PFSK-1 (cell line): Measurements from ENCODE around the gene FRMD8.
A peak's percentile ranks its signal among the peaks of the same experiment; 100 is the strongest.

Experiments
- SIN3A ChIP-seq: IDR thresholded peaks from 2 replicates; pipeline ENCODE4 v1.6.1; 2012; ENCODE audit warnings: mild to moderate bottlenecking, low read length, moderate library complexity, borderline replicate concordance; ENCODE audit not compliant: insufficient read depth
- TAF1 ChIP-seq: IDR thresholded peaks from 2 replicates; pipeline ENCODE4 v1.6.1; 2012; ENCODE audit warnings: low read length, control low read depth, borderline replicate concordance; ENCODE audit not compliant: insufficient read depth
- TF ChIP-seq, protein P1 (sequence below), 2 experiments: IDR thresholded peaks; 2 replicates each; pipeline versions ENCODE4 v1.6.1 to v1.8.0; 2011 to 2012; ENCODE audit warnings: low read depth in 2 of 2, low read length in 2 of 2, control low read depth in 1 of 2, inconsistent platforms in 1 of 2, mild to moderate bottlenecking in 1 of 2, moderate library complexity in 1 of 2; ENCODE audit not compliant: insufficient read depth in 1 of 2

- TF ChIP-seq, protein P1, sequence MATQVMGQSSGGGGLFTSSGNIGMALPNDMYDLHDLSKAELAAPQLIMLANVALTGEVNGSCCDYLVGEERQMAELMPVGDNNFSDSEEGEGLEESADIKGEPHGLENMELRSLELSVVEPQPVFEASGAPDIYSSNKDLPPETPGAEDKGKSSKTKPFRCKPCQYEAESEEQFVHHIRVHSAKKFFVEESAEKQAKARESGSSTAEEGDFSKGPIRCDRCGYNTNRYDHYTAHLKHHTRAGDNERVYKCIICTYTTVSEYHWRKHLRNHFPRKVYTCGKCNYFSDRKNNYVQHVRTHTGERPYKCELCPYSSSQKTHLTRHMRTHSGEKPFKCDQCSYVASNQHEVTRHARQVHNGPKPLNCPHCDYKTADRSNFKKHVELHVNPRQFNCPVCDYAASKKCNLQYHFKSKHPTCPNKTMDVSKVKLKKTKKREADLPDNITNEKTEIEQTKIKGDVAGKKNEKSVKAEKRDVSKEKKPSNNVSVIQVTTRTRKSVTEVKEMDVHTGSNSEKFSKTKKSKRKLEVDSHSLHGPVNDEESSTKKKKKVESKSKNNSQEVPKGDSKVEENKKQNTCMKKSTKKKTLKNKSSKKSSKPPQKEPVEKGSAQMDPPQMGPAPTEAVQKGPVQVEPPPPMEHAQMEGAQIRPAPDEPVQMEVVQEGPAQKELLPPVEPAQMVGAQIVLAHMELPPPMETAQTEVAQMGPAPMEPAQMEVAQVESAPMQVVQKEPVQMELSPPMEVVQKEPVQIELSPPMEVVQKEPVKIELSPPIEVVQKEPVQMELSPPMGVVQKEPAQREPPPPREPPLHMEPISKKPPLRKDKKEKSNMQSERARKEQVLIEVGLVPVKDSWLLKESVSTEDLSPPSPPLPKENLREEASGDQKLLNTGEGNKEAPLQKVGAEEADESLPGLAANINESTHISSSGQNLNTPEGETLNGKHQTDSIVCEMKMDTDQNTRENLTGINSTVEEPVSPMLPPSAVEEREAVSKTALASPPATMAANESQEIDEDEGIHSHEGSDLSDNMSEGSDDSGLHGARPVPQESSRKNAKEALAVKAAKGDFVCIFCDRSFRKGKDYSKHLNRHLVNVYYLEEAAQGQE (IDR thresholded peaks at IDR 0.05; ENCODE audit: insufficient read depth in 1 of 2, low read depth in 2 of 2, low read length in 2 of 2) = peak in 1 of 2 experiments; percentile 35; a peak in 1 of 4 replicates
- TF ChIP-seq SIN3A = peak; percentile 78; the same call in 1 of the 2 replicates
- peak; percentile 51; the same call in 1 of the 2 replicates for TF ChIP-seq TAF1
Observed at GRCh38 chr11:65418681-65419459, 32.4 kb downstream of the FRMD8 start.
